ENCODE measurements around the gene PCDH15. TPM values are rescaled to one million over a fixed set of nuclear protein-coding genes. Genes with fewer than 3 reads are reported as not detected.

The PCDH15 gene
- polyA plus RNA-seq, 1 of the 3 experiments (the other 2 are of a cell fraction) = 0.03 TPM

DNA sequence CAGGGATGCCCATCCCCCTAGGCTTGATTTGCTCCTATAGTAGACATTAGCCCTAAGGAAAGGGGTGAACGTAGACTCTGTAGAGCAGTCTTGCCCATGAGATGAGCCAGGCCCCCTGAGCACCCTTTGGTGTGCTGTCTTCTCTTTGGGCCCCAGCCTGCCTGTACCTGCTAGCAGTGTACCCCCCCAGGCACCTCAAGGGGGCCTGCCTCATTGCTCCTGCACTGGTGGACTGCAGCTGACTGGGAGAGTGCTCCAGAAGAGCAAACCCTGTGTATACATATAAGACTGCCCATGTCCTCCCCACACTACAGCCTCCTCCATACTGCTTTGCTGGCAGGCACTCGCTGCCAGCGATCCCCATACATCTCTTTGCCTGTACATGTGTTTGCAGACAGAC lies 206.7 kb downstream of the PCDH15 start:
- Histone ChIP-seq H3K9me2 (no peaks in the 10 kb centered on the region), H3K4me2 (no peak overlapping the region), H3K4me3 (ENCODE audit: low read depth in 2 of 2, low read length in 1 of 2) (no peak overlapping the region), H3K79me2 (ENCODE audit: insufficient read depth) (no peaks in the 10 kb centered on the region), H3K9ac (no peak overlapping the region), H3K36me3 (replicated peaks in 1 of 2; ENCODE audit: control insufficient read depth in 1 of 2, insufficient read depth in 2 of 2, low read length in 1 of 2) (no peaks in the 10 kb centered on the region), H3K27me3 (ENCODE audit: insufficient read depth) (no peaks in the 10 kb centered on the region), H3K4me1 (ENCODE audit: control insufficient read depth in 1 of 2, insufficient read depth in 2 of 2, low read depth in 1 of 2, low read length in 1 of 2) (no peaks in the 10 kb centered on the region), H4K20me1 (ENCODE audit: insufficient read depth) (no peaks in the 10 kb centered on the region), H3K27ac (ENCODE audit: low read depth in 2 of 2, low read length in 1 of 2) (no peak overlapping the region), H3K9me3 (no peaks in the 10 kb centered on the region), H2AFZ (ENCODE audit: low read depth) (no peak overlapping the region), H3F3A (replicated peaks; ENCODE audit: insufficient read depth) (no peaks in the 10 kb centered on the region)
- ChIA-PET POLR2A (no interaction called here), CTCF (no interaction called here)
- TF ChIP-seq RXRA (IDR thresholded peaks at IDR 0.05; ENCODE audit: borderline replicate concordance, low read depth) = no peak
- TF ChIP-seq FOSL2 (IDR thresholded peaks at IDR 0.05; ENCODE audit: borderline replicate concordance, low read depth) = no peak
- WGBS (ENCODE audit: low lambda C conversion rate) = 64% methylated on average over 2 of the region's 3 CpGs
- DNase-seq = no peak

DNA sequence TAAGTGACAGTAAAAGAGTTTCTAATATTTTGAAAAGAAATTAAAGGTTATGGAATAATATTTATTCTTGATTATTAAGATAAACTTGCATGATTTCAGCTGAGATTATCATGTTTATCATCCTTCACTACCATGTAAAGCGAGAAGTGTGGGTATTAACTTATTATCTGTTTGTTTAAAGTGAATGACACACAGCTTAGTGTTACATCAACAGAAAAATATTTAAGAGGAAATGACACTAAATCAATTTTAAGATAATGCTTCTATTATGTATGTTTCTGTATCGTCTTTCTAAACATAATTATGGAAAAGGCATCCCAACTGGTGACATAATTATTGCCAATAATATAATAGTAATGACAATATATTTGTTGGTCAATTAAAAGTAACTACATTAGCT lies 213.1 kb downstream of the PCDH15 start:
- H3K36me3 ChIP-seq (replicated peaks in 1 of 2; ENCODE audit: control insufficient read depth in 1 of 2, insufficient read depth in 2 of 2, low read length in 1 of 2) = no peaks in the 10 kb centered on the region
- WGBS (ENCODE audit: low lambda C conversion rate) = 13% methylated on average over 2 of the region's 2 CpGs
- ChIA-PET POLR2A (no interaction called here), CTCF (no interaction called here)
- peaks cover 4% of the 10 kb centered on the region for H3F3A ChIP-seq (replicated peaks; ENCODE audit: insufficient read depth)
- H3K9ac ChIP-seq = no peak overlapping the region
- H3K9me3 ChIP-seq = no peaks in the 10 kb centered on the region
- TF ChIP-seq RFX5 (IDR thresholded peaks at IDR 0.05; ENCODE audit: low read length) (no peak), TAF1 (IDR thresholded peaks at IDR 0.05; ENCODE audit: borderline replicate concordance, low read depth, low read length) (no peak), YY1 (IDR thresholded peaks at IDR 0.05; ENCODE audit: low read depth) (no peak), JUND (IDR thresholded peaks at IDR 0.05) (no peak), RCOR1 (IDR thresholded peaks at IDR 0.05; ENCODE audit: low read length) (no peak), FOSL2 (IDR thresholded peaks at IDR 0.05; ENCODE audit: borderline replicate concordance, low read depth) (no peak), EP300 (IDR thresholded peaks at IDR 0.05; ENCODE audit: borderline replicate concordance in 1 of 2, low read depth in 1 of 2, low read length in 1 of 2) (no peak), NFIC (IDR thresholded peaks at IDR 0.05; ENCODE audit: borderline replicate concordance) (no peak), FOXM1 (IDR thresholded peaks at IDR 0.05; ENCODE audit: low read depth) (no peak), FOXJ3 (CRISPR knock-in tag; IDR thresholded peaks at IDR 0.05) (no peak), TCF12 (IDR thresholded peaks at IDR 0.05) (no peak), RAD21 (IDR thresholded peaks at IDR 0.05; ENCODE audit: low read length) (no peak), GATA2 (CRISPR knock-in tag; IDR thresholded peaks at IDR 0.05) (no peak), RXRA (IDR thresholded peaks at IDR 0.05; ENCODE audit: borderline replicate concordance, low read depth) (no peak), NRF1 (IDR thresholded peaks at IDR 0.05; ENCODE audit: low read depth, low read length) (no peak)
- TF ChIP-seq, protein P1, sequence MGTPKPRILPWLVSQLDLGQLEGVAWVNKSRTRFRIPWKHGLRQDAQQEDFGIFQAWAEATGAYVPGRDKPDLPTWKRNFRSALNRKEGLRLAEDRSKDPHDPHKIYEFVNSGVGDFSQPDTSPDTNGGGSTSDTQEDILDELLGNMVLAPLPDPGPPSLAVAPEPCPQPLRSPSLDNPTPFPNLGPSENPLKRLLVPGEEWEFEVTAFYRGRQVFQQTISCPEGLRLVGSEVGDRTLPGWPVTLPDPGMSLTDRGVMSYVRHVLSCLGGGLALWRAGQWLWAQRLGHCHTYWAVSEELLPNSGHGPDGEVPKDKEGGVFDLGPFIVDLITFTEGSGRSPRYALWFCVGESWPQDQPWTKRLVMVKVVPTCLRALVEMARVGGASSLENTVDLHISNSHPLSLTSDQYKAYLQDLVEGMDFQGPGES (IDR thresholded peaks at IDR 0.05; ENCODE audit: low read depth, low read length) = no peak
- TF ChIP-seq, protein P2, sequence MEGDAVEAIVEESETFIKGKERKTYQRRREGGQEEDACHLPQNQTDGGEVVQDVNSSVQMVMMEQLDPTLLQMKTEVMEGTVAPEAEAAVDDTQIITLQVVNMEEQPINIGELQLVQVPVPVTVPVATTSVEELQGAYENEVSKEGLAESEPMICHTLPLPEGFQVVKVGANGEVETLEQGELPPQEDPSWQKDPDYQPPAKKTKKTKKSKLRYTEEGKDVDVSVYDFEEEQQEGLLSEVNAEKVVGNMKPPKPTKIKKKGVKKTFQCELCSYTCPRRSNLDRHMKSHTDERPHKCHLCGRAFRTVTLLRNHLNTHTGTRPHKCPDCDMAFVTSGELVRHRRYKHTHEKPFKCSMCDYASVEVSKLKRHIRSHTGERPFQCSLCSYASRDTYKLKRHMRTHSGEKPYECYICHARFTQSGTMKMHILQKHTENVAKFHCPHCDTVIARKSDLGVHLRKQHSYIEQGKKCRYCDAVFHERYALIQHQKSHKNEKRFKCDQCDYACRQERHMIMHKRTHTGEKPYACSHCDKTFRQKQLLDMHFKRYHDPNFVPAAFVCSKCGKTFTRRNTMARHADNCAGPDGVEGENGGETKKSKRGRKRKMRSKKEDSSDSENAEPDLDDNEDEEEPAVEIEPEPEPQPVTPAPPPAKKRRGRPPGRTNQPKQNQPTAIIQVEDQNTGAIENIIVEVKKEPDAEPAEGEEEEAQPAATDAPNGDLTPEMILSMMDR (IDR thresholded peaks at IDR 0.05) = no peak
- TF ChIP-seq, protein P3, sequence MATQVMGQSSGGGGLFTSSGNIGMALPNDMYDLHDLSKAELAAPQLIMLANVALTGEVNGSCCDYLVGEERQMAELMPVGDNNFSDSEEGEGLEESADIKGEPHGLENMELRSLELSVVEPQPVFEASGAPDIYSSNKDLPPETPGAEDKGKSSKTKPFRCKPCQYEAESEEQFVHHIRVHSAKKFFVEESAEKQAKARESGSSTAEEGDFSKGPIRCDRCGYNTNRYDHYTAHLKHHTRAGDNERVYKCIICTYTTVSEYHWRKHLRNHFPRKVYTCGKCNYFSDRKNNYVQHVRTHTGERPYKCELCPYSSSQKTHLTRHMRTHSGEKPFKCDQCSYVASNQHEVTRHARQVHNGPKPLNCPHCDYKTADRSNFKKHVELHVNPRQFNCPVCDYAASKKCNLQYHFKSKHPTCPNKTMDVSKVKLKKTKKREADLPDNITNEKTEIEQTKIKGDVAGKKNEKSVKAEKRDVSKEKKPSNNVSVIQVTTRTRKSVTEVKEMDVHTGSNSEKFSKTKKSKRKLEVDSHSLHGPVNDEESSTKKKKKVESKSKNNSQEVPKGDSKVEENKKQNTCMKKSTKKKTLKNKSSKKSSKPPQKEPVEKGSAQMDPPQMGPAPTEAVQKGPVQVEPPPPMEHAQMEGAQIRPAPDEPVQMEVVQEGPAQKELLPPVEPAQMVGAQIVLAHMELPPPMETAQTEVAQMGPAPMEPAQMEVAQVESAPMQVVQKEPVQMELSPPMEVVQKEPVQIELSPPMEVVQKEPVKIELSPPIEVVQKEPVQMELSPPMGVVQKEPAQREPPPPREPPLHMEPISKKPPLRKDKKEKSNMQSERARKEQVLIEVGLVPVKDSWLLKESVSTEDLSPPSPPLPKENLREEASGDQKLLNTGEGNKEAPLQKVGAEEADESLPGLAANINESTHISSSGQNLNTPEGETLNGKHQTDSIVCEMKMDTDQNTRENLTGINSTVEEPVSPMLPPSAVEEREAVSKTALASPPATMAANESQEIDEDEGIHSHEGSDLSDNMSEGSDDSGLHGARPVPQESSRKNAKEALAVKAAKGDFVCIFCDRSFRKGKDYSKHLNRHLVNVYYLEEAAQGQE (IDR thresholded peaks at IDR 0.05; ENCODE audit: low read depth, low read length) = no peak
- TF ChIP-seq, protein P4, sequence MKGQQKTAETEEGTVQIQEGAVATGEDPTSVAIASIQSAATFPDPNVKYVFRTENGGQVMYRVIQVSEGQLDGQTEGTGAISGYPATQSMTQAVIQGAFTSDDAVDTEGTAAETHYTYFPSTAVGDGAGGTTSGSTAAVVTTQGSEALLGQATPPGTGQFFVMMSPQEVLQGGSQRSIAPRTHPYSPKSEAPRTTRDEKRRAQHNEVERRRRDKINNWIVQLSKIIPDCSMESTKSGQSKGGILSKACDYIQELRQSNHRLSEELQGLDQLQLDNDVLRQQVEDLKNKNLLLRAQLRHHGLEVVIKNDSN (IDR thresholded peaks at IDR 0.05; ENCODE audit: borderline replicate concordance, low read depth) = no peak
- no peaks in the 10 kb centered on the region for H3K27me3 ChIP-seq (ENCODE audit: insufficient read depth)
- H3K9me2 ChIP-seq = no peaks in the 10 kb centered on the region
- H3K79me2 ChIP-seq (ENCODE audit: insufficient read depth) = no peaks in the 10 kb centered on the region
- H3K4me3 ChIP-seq (ENCODE audit: low read depth in 2 of 2, low read length in 1 of 2) = no peak overlapping the region
- H4K20me1 ChIP-seq (ENCODE audit: insufficient read depth) = no peaks in the 10 kb centered on the region
- no peak overlapping the region for H3K27ac ChIP-seq (ENCODE audit: low read depth in 2 of 2, low read length in 1 of 2)
- DNase-seq = no peak
- H3K4me2 ChIP-seq = no peak overlapping the region
- H2AFZ ChIP-seq (ENCODE audit: low read depth) = no peak overlapping the region
- no peaks in the 10 kb centered on the region for H3K4me1 ChIP-seq (ENCODE audit: control insufficient read depth in 1 of 2, insufficient read depth in 2 of 2, low read depth in 1 of 2, low read length in 1 of 2)
